ENCODE results near the gene CNTNAP2. TPM values are rescaled to one million over a fixed set of nuclear protein-coding genes. Genes with fewer than 3 reads are reported as not detected.
"Not testable (repeated sequence)": the region's sequence is repeated elsewhere in the genome, so short reads cannot be mapped to it uniquely, and the experiment has no call there.

CNTNAP2 gene
- total and polyA plus RNA-seq, 7 experiments from 2014 or later, result 0.02 to 0.48 (median 0.24) TPM; not detected in 2

GRCh38 chr7:147089051-147089461 is 972.5 kb downstream of the CNTNAP2 start:
- Mint-ChIP-seq H3K27ac (no peak overlapping the region), H3K27me3 (no peaks in the 10 kb centered on the region), H3K4me1 (no peaks in the 10 kb centered on the region), H3K9me3 (peaks cover 0 to 13% (median 4%) of the 10 kb centered on the region in 11 donors), H3K36me3 (no peaks in the 10 kb centered on the region), H3K4me3 (no peak overlapping the region)
- ATAC-seq (no peak), DNase-seq (no peak)
- no peak overlapping the region for H3K27ac ChIP-seq (ENCODE audit: low read depth, low read length)
- no peaks in the 10 kb centered on the region for H3K36me3 ChIP-seq (ENCODE audit: control insufficient read depth in 2 of 3, insufficient read depth in 3 of 3, low read length in 3 of 3)
- no peak overlapping the region for H3K4me3 ChIP-seq (ENCODE audit: low read length)
- no peaks in the 10 kb centered on the region for H3K27me3 ChIP-seq (ENCODE audit: control insufficient read depth in 2 of 2, insufficient read depth in 2 of 2, low read length in 2 of 2)
- no peaks in the 10 kb centered on the region for H3K9me3 ChIP-seq (ENCODE audit: control insufficient read depth in 2 of 3, low read length in 3 of 3)
- intact Hi-C loops (cut with micrococcal nuclease), result no loop called here
- POLR2A ChIA-PET, result no interaction called here
- CTCF ChIA-PET, result no interaction called here
- no peaks in the 10 kb centered on the region for H3K4me1 ChIP-seq (ENCODE audit: control insufficient read depth in 2 of 2, insufficient read depth in 2 of 2, low read length in 2 of 2)

DNA sequence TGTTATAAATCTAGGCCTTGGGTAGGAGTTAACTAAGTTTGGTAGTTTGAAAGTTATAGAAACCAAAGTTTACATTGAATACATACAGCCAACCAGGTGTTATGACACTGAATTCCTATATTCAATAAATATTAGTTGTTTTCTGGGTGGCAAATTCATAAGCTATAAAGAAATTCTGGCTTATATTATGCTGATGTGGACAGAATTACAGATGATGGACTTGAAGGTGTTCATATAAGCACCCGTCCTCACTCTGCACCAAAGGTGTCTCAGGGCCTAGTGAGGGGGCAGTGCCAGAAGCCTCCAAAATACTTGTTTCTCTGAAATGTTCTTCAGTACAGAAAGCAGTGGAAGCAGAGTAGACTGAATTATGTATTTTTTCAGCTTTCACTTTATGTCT is 973.0 kb downstream of the CNTNAP2 start:
- H3K4me1 ChIP-seq (ENCODE audit: control insufficient read depth in 2 of 2, insufficient read depth in 2 of 2, low read length in 2 of 2), result no peaks in the 10 kb centered on the region
- no peak overlapping the region for H3K27ac ChIP-seq (ENCODE audit: low read depth, low read length)
- DNase-seq, result no peak
- H3K4me3 ChIP-seq (ENCODE audit: low read length), result no peak overlapping the region
- H3K4me1 Mint-ChIP-seq, result no peaks in the 10 kb centered on the region
- POLR2A ChIA-PET, result no interaction called here
- no peak overlapping the region for H3K4me3 Mint-ChIP-seq
- intact Hi-C loops (cut with micrococcal nuclease), result no loop called here
- no peaks in the 10 kb centered on the region for H3K36me3 ChIP-seq (ENCODE audit: control insufficient read depth in 2 of 3, insufficient read depth in 3 of 3, low read length in 3 of 3)
- H3K27me3 ChIP-seq (ENCODE audit: control insufficient read depth in 2 of 2, insufficient read depth in 2 of 2, low read length in 2 of 2), result no peaks in the 10 kb centered on the region
- H3K9me3 Mint-ChIP-seq, result peaks cover 0 to 13% (median 4%) of the 10 kb centered on the region in 11 donors
- no peak overlapping the region for H3K27ac Mint-ChIP-seq
- no peak for ATAC-seq
- H3K27me3 Mint-ChIP-seq, result no peaks in the 10 kb centered on the region
- CTCF ChIA-PET, result no interaction called here
- no peaks in the 10 kb centered on the region for H3K36me3 Mint-ChIP-seq
- H3K9me3 ChIP-seq (ENCODE audit: control insufficient read depth in 2 of 3, low read length in 3 of 3), result no peaks in the 10 kb centered on the region

- H3K4me3 ChIP-seq (ENCODE audit: low read length), result no peak overlapping the region
- Mint-ChIP-seq H3K9me3 (peaks cover 0 to 23% (median 7%) of the 10 kb centered on the region in 11 donors), H3K27ac (no peak overlapping the region), H3K36me3 (no peaks in the 10 kb centered on the region), H3K4me3 (no peak overlapping the region), H3K4me1 (no peaks in the 10 kb centered on the region), H3K27me3 (no peaks in the 10 kb centered on the region)
- CTCF ChIA-PET, result no interaction called here
- no peaks in the 10 kb centered on the region for H3K4me1 ChIP-seq (ENCODE audit: control insufficient read depth in 2 of 2, insufficient read depth in 2 of 2, low read length in 2 of 2)
- H3K27me3 ChIP-seq (ENCODE audit: control insufficient read depth in 2 of 2, insufficient read depth in 2 of 2, low read length in 2 of 2), result no peaks in the 10 kb centered on the region
- POLR2A ChIA-PET, result no interaction called here
- intact Hi-C loops (cut with micrococcal nuclease), result no loop called here
- H3K36me3 ChIP-seq (ENCODE audit: control insufficient read depth in 2 of 3, insufficient read depth in 3 of 3, low read length in 3 of 3), result no peaks in the 10 kb centered on the region
- no peaks in the 10 kb centered on the region for H3K9me3 ChIP-seq (ENCODE audit: control insufficient read depth in 2 of 3, low read length in 3 of 3)
- ATAC-seq, result no peak
- no peak for DNase-seq
- H3K27ac ChIP-seq (ENCODE audit: low read depth, low read length), result no peak overlapping the region
Measured at GRCh38 chr7:147096629-147097028, 980.0 kb downstream of the CNTNAP2 start.

DNA sequence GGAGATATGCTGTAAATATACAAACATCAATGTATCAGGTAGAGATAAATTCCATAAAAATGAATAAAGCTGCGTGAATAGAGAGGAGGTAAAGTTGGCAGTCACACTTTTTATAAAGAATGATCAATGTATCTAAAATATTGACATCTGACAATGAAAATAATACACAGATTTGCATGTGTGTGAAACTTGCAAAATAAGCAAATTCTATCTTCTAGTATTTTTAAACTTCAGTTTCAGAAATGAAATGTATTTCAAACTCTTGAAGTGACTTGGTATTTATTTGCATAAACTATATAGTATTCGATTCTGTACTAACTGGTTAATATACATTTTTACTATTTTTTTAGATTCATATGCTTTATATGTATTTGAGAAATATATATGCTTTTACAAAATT is 986.6 kb downstream of the CNTNAP2 start:
- CTCF ChIA-PET, result no interaction called here
- Histone ChIP-seq H3K27ac (ENCODE audit: low read depth, low read length) (no peak overlapping the region), H3K36me3 (ENCODE audit: control insufficient read depth in 2 of 3, insufficient read depth in 3 of 3, low read length in 3 of 3) (no peaks in the 10 kb centered on the region), H3K4me1 (ENCODE audit: control insufficient read depth in 2 of 2, insufficient read depth in 2 of 2, low read length in 2 of 2) (no peaks in the 10 kb centered on the region), H3K9me3 (ENCODE audit: control insufficient read depth in 2 of 3, low read length in 3 of 3) (no peaks in the 10 kb centered on the region), H3K27me3 (ENCODE audit: control insufficient read depth in 2 of 2, insufficient read depth in 2 of 2, low read length in 2 of 2) (no peaks in the 10 kb centered on the region), H3K4me3 (ENCODE audit: low read length) (no peak overlapping the region)
- no peak for ATAC-seq
- Mint-ChIP-seq H3K36me3 (no peaks in the 10 kb centered on the region), H3K4me3 (no peak overlapping the region), H3K27ac (no peak overlapping the region), H3K27me3 (no peaks in the 10 kb centered on the region), H3K4me1 (no peaks in the 10 kb centered on the region), H3K9me3 (peaks cover 0 to 14% (median 10%) of the 10 kb centered on the region in 11 donors)
- intact Hi-C loops (cut with micrococcal nuclease), result no loop called here
- no peak for DNase-seq
- POLR2A ChIA-PET, result no interaction called here

- ATAC-seq, result no peak
- Mint-ChIP-seq H3K36me3 (peaks cover 0 to 5% (median 0%) of the 10 kb centered on the region in 5 donors), H3K27me3 (no peaks in the 10 kb centered on the region), H3K4me3 (no peak overlapping the region), H3K9me3 (peaks cover 5 to 30% (median 11%) of the 10 kb centered on the region in 11 donors), H3K4me1 (no peaks in the 10 kb centered on the region), H3K27ac (no peak overlapping the region)
- intact Hi-C loops (cut with micrococcal nuclease), result no loop called here
- no peak for DNase-seq
- Histone ChIP-seq H3K36me3 (ENCODE audit: control insufficient read depth in 2 of 3, insufficient read depth in 3 of 3, low read length in 3 of 3) (no peaks in the 10 kb centered on the region), H3K27me3 (ENCODE audit: control insufficient read depth in 2 of 2, insufficient read depth in 2 of 2, low read length in 2 of 2) (no peaks in the 10 kb centered on the region), H3K9me3 (ENCODE audit: control insufficient read depth in 2 of 3, low read length in 3 of 3) (no peaks in the 10 kb centered on the region), H3K4me3 (ENCODE audit: low read length) (no peak overlapping the region), H3K27ac (ENCODE audit: low read depth, low read length) (no peak overlapping the region), H3K4me1 (ENCODE audit: control insufficient read depth in 2 of 2, insufficient read depth in 2 of 2, low read length in 2 of 2) (no peaks in the 10 kb centered on the region)
- ChIA-PET CTCF (no interaction called here), POLR2A (interaction anchor here (0.7 kb wide), 1 partner anchor 32 kb away, joined by 4 read pairs; no protein-coding TSS in a partner anchor)
Measured at GRCh38 chr7:147106746-147107145, 990.1 kb downstream of the CNTNAP2 start.

GRCh38 chr7:147114525-147114924 is 997.9 kb downstream of the CNTNAP2 start:
- H3K4me3 Mint-ChIP-seq; H3K4me1 ChIP-seq (ENCODE audit: control insufficient read depth in 2 of 2, insufficient read depth in 2 of 2, low read length in 2 of 2); H3K27ac Mint-ChIP-seq; ATAC-seq; CTCF ChIA-PET; H3K4me1 Mint-ChIP-seq; H3K27ac ChIP-seq (ENCODE audit: low read depth, low read length); H3K27me3 ChIP-seq (ENCODE audit: control insufficient read depth in 2 of 2, insufficient read depth in 2 of 2, low read length in 2 of 2); POLR2A ChIA-PET; DNase-seq; H3K36me3 Mint-ChIP-seq; H3K27me3 Mint-ChIP-seq; H3K36me3 ChIP-seq (ENCODE audit: control insufficient read depth in 2 of 3, insufficient read depth in 3 of 3, low read length in 3 of 3); H3K9me3 ChIP-seq (ENCODE audit: control insufficient read depth in 2 of 3, low read length in 3 of 3); intact Hi-C loops (cut with micrococcal nuclease); H3K4me3 ChIP-seq (ENCODE audit: low read length): not testable (repeated sequence)
- peaks cover 9 to 66% (median 30%) of the 10 kb centered on the region in 11 donors for H3K9me3 Mint-ChIP-seq

GRCh38 chr7:147136352-147136751 is 1019.8 kb downstream of the CNTNAP2 start:
- Mint-ChIP-seq H3K27ac (no peak overlapping the region), H3K4me3 (no peak overlapping the region), H3K27me3 (no peaks in the 10 kb centered on the region), H3K4me1 (no peaks in the 10 kb centered on the region), H3K9me3 (peaks cover 0 to 11% (median 6%) of the 10 kb centered on the region in 11 donors), H3K36me3 (no peaks in the 10 kb centered on the region)
- Histone ChIP-seq H3K36me3 (ENCODE audit: control insufficient read depth in 2 of 3, insufficient read depth in 3 of 3, low read length in 3 of 3) (no peaks in the 10 kb centered on the region), H3K4me1 (ENCODE audit: control insufficient read depth in 2 of 2, insufficient read depth in 2 of 2, low read length in 2 of 2) (no peaks in the 10 kb centered on the region), H3K27me3 (ENCODE audit: control insufficient read depth in 2 of 2, insufficient read depth in 2 of 2, low read length in 2 of 2) (no peaks in the 10 kb centered on the region), H3K4me3 (ENCODE audit: low read length) (no peak overlapping the region), H3K27ac (ENCODE audit: low read depth, low read length) (no peak overlapping the region), H3K9me3 (ENCODE audit: control insufficient read depth in 2 of 3, low read length in 3 of 3) (no peaks in the 10 kb centered on the region)
- ChIA-PET POLR2A (no interaction called here), CTCF (no interaction called here)
- DNase-seq (no peak), ATAC-seq (no peak)
- intact Hi-C loops (cut with micrococcal nuclease), result no loop called here
